ENCODE data around the gene PDSS2. TPM values are rescaled to one million over a fixed set of nuclear protein-coding genes. Genes with fewer than 3 reads are reported as not detected.

Gene PDSS2
- total and polyA plus RNA-seq, 2 of the 8 experiments (the other 6 are each of a cell fraction or from before 2014, with no cell fraction given) = 10.7 to 16.1 TPM

GRCh38 chr6:107434812-107435211, 24.6 kb downstream of the PDSS2 start:
- Histone ChIP-seq H4K20me1 (replicated peaks in 1 of 2; ENCODE audit: control insufficient read depth in 1 of 2, insufficient read depth in 2 of 2, low read length in 2 of 2) (no peaks in the 10 kb centered on the region), H3K4me1 (replicated peaks in 1 of 4; ENCODE audit: control insufficient read depth in 3 of 4, insufficient read depth in 4 of 4, low read length in 3 of 4) (0 out of 7 replicates have a peak, but pooled peaks cover 0 to 2% (median 0%) of the 10 kb centered on the region in 4 experiments), H2BK20ac (ENCODE audit: low read length) (no peak overlapping the region), H3K4me3 (ENCODE audit: extremely low read depth in 1 of 4, insufficient read depth in 2 of 4, low read depth in 3 of 4, low read length in 4 of 4) (no peak overlapping the region), H3K27me3 (replicated peaks in 1 of 4; ENCODE audit: control insufficient read depth in 3 of 4, extremely low read depth in 1 of 4, insufficient read depth in 3 of 4, low read length in 3 of 4) (no peaks in the 10 kb centered on the region), H3K79me2 (ENCODE audit: control insufficient read depth in 1 of 2, insufficient read depth in 2 of 2, low read length in 2 of 2) (peaks cover 4 to 24% of the 10 kb centered on the region in 2 experiments; a peak in 3 of 4 replicates), H4K91ac (replicated peaks; ENCODE audit: insufficient read length, low read length) (no peak overlapping the region), H3K79me1 (ENCODE audit: low read depth, low read length) (peaks cover 5% of the 10 kb centered on the region), H2BK120ac (replicated peaks; ENCODE audit: low read depth, low read length) (no peak overlapping the region), H2BK15ac (ENCODE audit: low read length) (no peak overlapping the region), H3K27ac (ENCODE audit: low read depth, low read length) (no peak overlapping the region), H2BK12ac (ENCODE audit: low read depth, low read length) (no peak overlapping the region), H2BK5ac (ENCODE audit: low read depth, low read length) (no peak overlapping the region), H2AFZ (ENCODE audit: low read length) (no peak overlapping the region), H3K4me2 (ENCODE audit: insufficient read depth in 1 of 2, low read depth in 2 of 2, low read length in 2 of 2) (no peak overlapping the region), H3K36me3 (ENCODE audit: control insufficient read depth in 2 of 4, insufficient read depth in 4 of 4, low read length in 3 of 4) (no peaks in the 10 kb centered on the region; a peak in 3 of 8 replicates), H3K14ac (ENCODE audit: insufficient read length) (no peak overlapping the region), H3K56ac (replicated peaks; ENCODE audit: insufficient read length, low read depth, low read length) (no peak overlapping the region), H3K18ac (ENCODE audit: extremely low read depth, low read length) (no peak overlapping the region), H3K23ac (ENCODE audit: insufficient read length) (no peak overlapping the region), H3K9me3 (ENCODE audit: insufficient read depth in 2 of 2, low read depth in 1 of 2, low read length in 1 of 2) (no peaks in the 10 kb centered on the region), H3K23me2 (ENCODE audit: low read depth, low read length) (no peaks in the 10 kb centered on the region), H3K9ac (replicated peaks in 1 of 4; ENCODE audit: extremely low read depth in 1 of 4, low read depth in 3 of 4, low read length in 3 of 4) (no peak overlapping the region), H4K8ac (ENCODE audit: extremely low read depth, insufficient read depth, low read length) (no peak overlapping the region), H4K5ac (ENCODE audit: insufficient read length, low read depth, low read length) (no peak overlapping the region), H3K4ac (replicated peaks; ENCODE audit: insufficient read length, low read depth, low read length) (no peak overlapping the region), H2AK5ac (ENCODE audit: low read depth, low read length) (no peak overlapping the region)
- no peak for DNase-seq (ENCODE audit: low read depth in 1 of 2, low spot score in 2 of 2)
- FAIRE-seq = no peak
- WGBS, 2 experiments (ENCODE audit: extremely low coverage in 1 of 2, insufficient coverage in 1 of 2, insufficient read length in 1 of 2, insufficient replicate concordance in 2 of 2, low coverage in 1 of 2, low lambda C conversion rate in 2 of 2, missing lambda C conversion rate in 1 of 2) = 95% methylated on average over 3 of the region's 3 CpGs; no CpG with 5 or more reads in 1 of the 2 experiments
- ChIA-PET POLR2A (ENCODE audit: partially characterized antibody) (no interaction called here), CTCF (ENCODE audit: partially characterized antibody) (interaction anchor here (0.6 to 2.3 kb wide), 4 partner anchors 18 to 198 kb away, joined by 3 to 8 read pairs (median 4); partner anchors contain the start of gene PDSS2)
- no peak for TF ChIP-seq POU5F1 (IDR thresholded peaks at IDR 0.05; ENCODE audit: low read depth, low read length)
